HG03045 (cell line): Measurements from ENCODE around the gene ITGA8.
"Not testable (repeated sequence)": the region's sequence is repeated elsewhere in the genome, so short reads cannot be mapped to it uniquely, and the experiment has no call there.

Source experiments
- ATAC-seq: cut with Tn5 transposase; IDR thresholded peaks from one replicate; pipeline ENCODE4 v1.9.1; 2021; ENCODE audit warnings: mild to moderate bottlenecking, moderate library complexity; ENCODE audit not compliant: unreplicated experiment

ITGA8 gene

GRCh38 chr10:15567952-15568351, 151.8 kb downstream of the ITGA8 start:
- ATAC-seq: no peak

GRCh38 chr10:15563246-15563645, 156.5 kb downstream of the ITGA8 start:
- no peak for ATAC-seq

GRCh38 chr10:15562578-15562977, 157.1 kb downstream of the ITGA8 start:
- no peak for ATAC-seq

GRCh38 chr10:15562116-15562515, 157.6 kb downstream of the ITGA8 start:
- no peak for ATAC-seq

GRCh38 chr10:15558136-15558535, 161.6 kb downstream of the ITGA8 start:
- no peak for ATAC-seq

DNA sequence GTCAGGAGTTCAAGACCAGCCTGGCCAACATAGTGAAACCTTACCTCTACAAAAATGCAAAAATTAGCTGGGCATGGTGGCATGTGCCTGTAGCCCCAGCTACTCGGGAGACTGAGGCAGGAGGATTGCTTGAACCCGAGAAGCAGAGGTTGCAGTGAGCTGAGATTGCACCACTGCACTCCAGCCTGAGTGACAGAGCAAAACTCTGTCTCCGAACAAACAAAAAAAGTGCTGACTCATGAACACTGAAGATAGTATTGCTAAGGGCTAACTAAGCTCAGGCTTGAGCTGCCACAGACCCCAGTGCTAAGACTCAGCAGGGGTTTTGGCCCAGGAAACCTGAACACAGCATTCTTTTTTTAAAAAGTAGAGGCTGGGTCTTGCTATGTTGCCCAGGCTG, 162.6 kb downstream of the ITGA8 start:
- not testable (repeated sequence) for ATAC-seq

DNA sequence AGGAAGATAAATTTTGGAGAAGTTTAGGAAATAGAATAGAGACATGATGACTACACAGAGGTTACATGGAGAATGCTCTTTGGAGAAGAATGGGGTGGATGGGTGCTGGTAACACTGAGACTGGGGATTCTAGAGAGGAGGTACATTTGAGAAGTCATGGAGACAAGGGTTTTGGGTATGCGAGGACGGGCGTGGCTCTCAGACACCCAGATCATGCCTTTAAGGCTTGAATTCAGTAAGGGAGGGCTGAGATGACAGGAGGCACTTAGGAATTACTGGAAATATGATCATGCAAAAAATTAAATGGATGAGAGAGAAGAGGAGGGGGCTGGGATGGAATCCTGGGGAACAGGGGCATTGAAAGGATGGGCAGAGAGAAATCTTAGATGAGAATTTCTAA, 168.8 kb downstream of the ITGA8 start:
- ATAC-seq: no peak

GRCh38 chr10:15548331-15548730, 171.4 kb downstream of the ITGA8 start:
- no peak for ATAC-seq

DNA sequence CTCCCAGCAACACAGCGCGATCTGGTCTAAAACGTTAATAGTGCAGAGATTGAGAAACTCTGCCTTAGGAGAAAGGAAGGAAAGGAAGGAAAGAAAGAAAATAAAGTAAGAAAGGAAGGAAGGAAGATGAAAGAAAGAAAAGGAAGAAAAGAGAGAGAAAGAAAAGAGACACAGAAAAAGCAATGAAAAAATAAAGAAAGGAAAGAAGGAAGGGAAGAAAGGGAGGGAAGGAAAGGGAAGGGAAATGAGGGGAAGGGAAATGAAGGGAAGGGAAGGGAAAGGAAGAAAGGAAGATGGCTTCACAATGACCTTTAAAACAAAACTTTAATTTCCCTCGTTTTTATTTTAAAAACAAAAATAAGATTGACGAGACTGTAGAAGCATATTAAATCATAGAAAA, 173.1 kb downstream of the ITGA8 start:
- ATAC-seq: no peak

DNA sequence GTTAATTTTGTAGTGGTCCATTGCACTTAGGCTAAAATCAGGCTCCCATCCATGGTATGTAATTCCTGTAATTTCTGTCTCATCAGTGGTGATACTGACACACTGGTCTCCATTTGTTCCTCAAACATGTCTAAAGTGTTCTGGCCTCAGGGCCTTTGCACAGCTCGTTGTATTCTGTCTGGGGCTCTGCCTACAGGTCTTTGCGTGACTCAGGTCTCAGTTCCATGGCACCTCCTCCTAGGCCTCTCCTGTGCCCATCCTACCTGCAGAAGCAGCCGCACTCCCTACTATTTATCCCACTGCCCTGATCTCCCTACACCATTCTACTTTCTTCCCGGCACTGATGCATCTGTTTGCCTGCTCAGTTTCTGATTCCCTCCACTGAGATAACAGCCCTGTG, 173.8 kb downstream of the ITGA8 start:
- ATAC-seq: no peak

DNA sequence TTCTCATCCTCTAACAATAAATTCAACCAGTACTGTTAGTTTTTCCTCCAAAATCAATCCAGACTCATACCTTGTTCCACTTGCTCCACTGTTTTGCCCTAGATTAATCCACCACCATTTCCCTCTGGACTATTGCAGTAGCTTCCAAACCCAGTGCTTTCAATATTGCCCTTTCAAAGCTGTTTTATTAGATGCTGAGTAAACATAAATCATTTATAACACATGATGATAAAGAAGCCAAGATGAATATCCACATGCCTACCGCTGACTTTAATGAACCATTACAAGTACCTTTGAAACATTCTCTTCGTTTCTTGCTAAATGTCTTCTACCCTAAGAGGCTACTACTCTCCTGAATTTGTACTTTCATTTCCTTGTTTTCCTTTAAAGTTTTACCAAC, 174.5 kb downstream of the ITGA8 start:
- ATAC-seq: no peak

- no peak for ATAC-seq
Measured at GRCh38 chr10:15543994-15544393, 175.7 kb downstream of the ITGA8 start.

GRCh38 chr10:15542817-15543216, 176.9 kb downstream of the ITGA8 start:
- ATAC-seq: no peak

- no peak for ATAC-seq
Measured at GRCh38 chr10:15541376-15541775, 178.3 kb downstream of the ITGA8 start.

- ATAC-seq: no peak
Measured at GRCh38 chr10:15540727-15541126, 179.0 kb downstream of the ITGA8 start.

DNA sequence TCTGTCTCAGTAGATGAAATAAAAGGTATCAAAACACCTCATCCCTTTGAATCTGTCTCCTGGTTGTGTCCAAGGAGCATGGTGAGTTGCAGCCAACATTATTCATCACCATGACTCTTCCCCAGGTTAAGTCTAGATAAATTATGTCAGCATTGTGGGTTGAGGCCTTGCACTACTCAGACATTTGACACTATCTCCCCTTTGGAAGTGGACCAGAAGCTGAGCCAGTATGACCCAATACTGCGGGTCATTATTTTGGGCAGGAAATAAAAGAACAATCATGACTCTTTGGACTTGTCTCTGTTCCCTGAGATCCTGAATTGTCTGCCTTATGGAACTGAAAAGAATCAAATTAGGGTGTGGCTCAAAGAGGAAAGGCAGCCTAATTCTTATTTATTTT, 180.5 kb downstream of the ITGA8 start:
- no peak for ATAC-seq

- not testable (repeated sequence) for ATAC-seq
Measured at GRCh38 chr10:15534928-15535538, 184.7 kb downstream of the ITGA8 start.

DNA sequence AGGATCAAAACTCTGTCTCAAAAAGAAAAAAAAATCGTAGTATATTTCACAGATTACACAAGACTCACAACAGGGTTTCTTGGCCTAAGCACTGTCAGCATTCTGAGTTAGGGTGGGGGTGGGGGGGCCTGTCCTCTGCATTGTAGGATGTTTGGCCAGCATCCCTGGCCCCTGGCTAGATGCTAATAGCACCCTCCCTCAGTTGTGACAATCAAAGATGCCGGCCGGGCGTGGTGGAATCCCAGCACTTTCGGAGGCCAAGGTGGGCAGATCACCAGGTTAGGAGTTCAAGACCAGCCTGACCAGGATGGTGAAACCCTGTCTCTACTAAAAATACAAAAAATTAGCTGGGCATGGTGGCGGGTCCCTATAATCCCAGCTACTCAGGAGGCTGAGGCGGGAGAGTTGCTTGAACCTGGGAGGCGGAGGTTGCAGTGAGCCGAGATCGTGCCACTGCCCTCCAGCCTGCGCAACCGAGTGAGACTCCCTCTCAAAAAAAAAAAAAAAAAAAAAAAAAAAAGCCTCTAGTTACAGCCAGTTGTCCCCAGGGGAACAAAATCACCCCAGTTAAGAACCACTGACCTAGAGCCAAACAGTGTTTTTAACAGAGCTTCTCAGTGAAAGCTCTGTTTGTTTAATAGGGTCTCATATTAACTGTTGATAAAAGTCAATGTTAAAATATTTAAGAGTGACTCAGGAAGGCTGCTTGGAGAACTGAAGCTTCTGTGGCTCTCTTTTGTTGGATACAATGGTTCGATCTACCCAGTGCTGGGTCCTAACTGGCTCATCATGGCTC, 187.6 kb downstream of the ITGA8 start:
- ATAC-seq: no peak

DNA sequence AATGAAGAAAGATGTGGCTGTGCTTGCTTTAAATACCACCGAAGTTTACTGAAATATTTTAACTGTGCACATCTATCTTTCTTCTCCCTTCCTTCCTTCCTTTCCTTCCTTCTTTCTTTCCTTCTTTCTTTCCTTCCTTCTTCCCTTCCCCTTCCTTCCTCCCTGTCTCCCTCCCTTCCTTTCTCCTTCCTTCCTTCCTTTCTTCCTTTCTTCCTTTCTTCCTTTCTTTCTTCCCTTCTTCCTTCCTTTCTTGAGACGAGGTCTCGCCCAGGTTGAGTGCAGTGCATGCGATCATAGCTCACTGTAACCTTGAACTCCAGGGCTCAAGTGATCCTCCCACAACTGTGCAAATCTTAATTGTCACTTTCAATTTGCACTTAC, 190.9 kb downstream of the ITGA8 start:
- ATAC-seq: no peak

- no peak for ATAC-seq
Measured at GRCh38 chr10:15526754-15527153, 193.0 kb downstream of the ITGA8 start.

GRCh38 chr10:15521328-15521903, 198.3 kb downstream of the ITGA8 start:
- no peak for ATAC-seq

DNA sequence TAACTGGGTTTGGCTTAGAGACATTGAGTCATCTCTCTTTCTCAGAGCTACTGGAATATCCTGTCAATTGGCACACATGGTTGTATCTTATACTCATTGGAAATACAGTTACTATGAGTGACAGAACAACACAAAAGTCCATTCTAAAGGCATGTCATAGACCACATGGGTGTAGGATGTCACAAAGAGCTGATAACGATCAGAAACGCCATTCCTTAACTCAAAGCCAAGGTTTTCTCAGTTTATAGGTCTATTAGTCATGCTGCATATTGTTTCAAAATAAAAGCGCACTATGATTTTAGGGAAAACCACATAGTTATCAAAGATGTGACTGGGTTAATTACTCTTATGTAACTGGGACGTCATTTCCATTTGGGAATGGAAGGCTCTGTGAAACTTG, 201.5 kb downstream of the ITGA8 start:
- no peak for ATAC-seq
